ENCODE results near the gene DAP. TPM values are rescaled to one million over a fixed set of nuclear protein-coding genes. Genes with fewer than 3 reads are reported as not detected.

Gene DAP
- total RNA-seq, 1 donor from 2014 or later, result 235 TPM

- Mint-ChIP-seq H3K9me3 (ENCODE audit: low read depth) (no peaks in the 10 kb centered on the region), H3K36me3 (ENCODE audit: low read depth) (peaks cover 4% of the 10 kb centered on the region), H3K4me1 (ENCODE audit: low read depth) (peaks cover 4% of the 10 kb centered on the region), H3K27me3 (ENCODE audit: low read depth) (no peaks in the 10 kb centered on the region), H3K27ac (ENCODE audit: unreplicated experiment) (no peak overlapping the region), H3K4me3 (ENCODE audit: unreplicated experiment) (no peak overlapping the region)
- DNase-seq (ENCODE audit: low spot score), result no peak
- no peak for TF ChIP-seq CTCF (IDR thresholded peaks at IDR 0.05)
Measured at GRCh38 chr5:10635867-10636350, 125.1 kb downstream of the DAP start.

DNA sequence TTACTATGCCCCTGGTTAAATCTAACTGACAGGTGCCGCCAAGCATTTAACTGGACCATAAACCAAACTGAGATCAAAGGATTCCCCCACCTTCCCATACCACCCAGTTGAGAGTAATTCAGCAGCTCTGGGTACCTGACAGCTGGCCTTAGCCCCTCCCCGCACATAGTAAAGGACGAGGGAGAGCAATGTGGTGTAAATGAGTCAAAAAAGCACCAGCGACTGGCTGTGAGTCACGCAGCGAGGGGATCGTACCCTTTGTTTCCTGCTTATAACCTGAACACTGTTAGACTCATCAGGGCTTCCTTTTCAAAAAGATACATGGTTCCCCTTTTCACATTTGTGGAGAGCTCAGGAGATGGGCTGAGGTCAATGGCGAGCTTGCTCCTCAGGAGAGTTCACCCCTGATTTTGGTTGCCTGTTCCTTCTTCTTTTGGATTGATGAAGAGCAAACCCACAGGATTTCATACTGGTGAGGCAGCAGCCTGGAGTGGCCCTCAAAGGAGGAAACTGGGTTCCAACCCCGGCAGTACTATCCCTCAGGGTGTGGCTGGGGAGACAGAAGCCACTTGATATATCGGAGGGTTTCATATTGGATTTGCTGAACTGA lies 125.7 kb downstream of the DAP start:
- Mint-ChIP-seq H3K4me1 (ENCODE audit: low read depth) (peaks cover 4% of the 10 kb centered on the region), H3K9me3 (ENCODE audit: low read depth) (no peaks in the 10 kb centered on the region), H3K4me3 (ENCODE audit: unreplicated experiment) (no peak overlapping the region), H3K36me3 (ENCODE audit: low read depth) (peaks cover 4% of the 10 kb centered on the region), H3K27me3 (ENCODE audit: low read depth) (no peaks in the 10 kb centered on the region), H3K27ac (ENCODE audit: unreplicated experiment) (no peak overlapping the region)
- no peak for TF ChIP-seq CTCF (IDR thresholded peaks at IDR 0.05)
- DNase-seq (ENCODE audit: low spot score), result no peak

GRCh38 chr5:10634562-10634961 lies 126.5 kb downstream of the DAP start:
- peaks cover 2% of the 10 kb centered on the region for H3K27me3 Mint-ChIP-seq (ENCODE audit: low read depth)
- no peak for DNase-seq (ENCODE audit: low spot score)
- TF ChIP-seq CTCF (IDR thresholded peaks at IDR 0.05), result no peak
- H3K4me1 Mint-ChIP-seq (ENCODE audit: low read depth), result peaks cover 4% of the 10 kb centered on the region
- H3K36me3 Mint-ChIP-seq (ENCODE audit: low read depth), result peaks cover 5% of the 10 kb centered on the region
- no peak overlapping the region for H3K4me3 Mint-ChIP-seq (ENCODE audit: unreplicated experiment)
- H3K9me3 Mint-ChIP-seq (ENCODE audit: low read depth), result no peaks in the 10 kb centered on the region
- no peak overlapping the region for H3K27ac Mint-ChIP-seq (ENCODE audit: unreplicated experiment)

- no peak overlapping the region for H3K4me3 Mint-ChIP-seq (ENCODE audit: unreplicated experiment)
- H3K9me3 Mint-ChIP-seq (ENCODE audit: low read depth), result no peaks in the 10 kb centered on the region
- H3K36me3 Mint-ChIP-seq (ENCODE audit: low read depth), result peaks cover 6% of the 10 kb centered on the region
- H3K27ac Mint-ChIP-seq (ENCODE audit: unreplicated experiment), result no peak overlapping the region
- peaks cover 4% of the 10 kb centered on the region for H3K4me1 Mint-ChIP-seq (ENCODE audit: low read depth)
- no peak for TF ChIP-seq CTCF (IDR thresholded peaks at IDR 0.05)
- DNase-seq (ENCODE audit: low spot score), result no peak
- peaks cover 3% of the 10 kb centered on the region for H3K27me3 Mint-ChIP-seq (ENCODE audit: low read depth)
Measured at GRCh38 chr5:10634050-10634449, 127.0 kb downstream of the DAP start.

DNA sequence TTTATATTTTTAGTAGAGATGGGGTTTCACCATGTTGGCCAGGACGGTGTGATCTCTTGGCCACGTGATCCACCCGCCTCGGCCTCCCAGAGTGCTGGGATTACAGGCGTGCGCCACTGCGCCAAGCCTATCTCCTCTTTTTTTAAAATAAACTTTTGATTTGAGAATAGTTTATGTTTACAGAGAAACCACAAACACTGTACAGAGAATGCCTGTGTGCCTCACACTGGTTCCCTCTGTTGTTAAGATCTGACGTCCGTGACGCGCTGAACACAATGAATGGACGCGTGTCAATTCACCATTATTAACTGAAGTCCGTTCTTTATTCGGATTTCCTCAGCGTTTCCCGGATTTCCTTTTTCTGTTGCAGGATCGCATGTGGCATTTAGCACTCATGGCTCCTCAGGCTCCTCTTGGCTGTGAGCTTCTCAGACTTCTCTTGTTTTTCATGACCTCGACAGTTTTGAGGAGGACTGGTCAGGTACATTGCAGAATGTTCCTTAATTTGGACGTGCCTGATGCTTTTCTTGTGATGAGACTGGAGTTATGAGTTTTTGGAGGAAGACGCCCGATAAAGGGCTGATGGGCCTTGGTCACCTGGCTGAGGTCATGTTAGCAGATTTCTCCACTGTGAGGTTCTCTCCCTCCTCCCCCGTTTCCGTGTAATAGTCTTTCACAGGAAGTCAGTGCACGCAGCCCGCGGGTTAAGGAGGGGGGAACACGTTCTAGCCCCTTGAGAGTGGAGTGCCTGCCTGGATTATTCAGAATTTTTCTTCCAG lies 127.6 kb downstream of the DAP start:
- Mint-ChIP-seq H3K4me1 (ENCODE audit: low read depth) (peaks cover 4% of the 10 kb centered on the region), H3K27me3 (ENCODE audit: low read depth) (peaks cover 3% of the 10 kb centered on the region), H3K4me3 (ENCODE audit: unreplicated experiment) (no peak overlapping the region), H3K9me3 (ENCODE audit: low read depth) (no peaks in the 10 kb centered on the region), H3K27ac (ENCODE audit: unreplicated experiment) (no peak overlapping the region), H3K36me3 (ENCODE audit: low read depth) (peaks cover 4% of the 10 kb centered on the region)
- DNase-seq (ENCODE audit: low spot score), result no peak
- no peak for TF ChIP-seq CTCF (IDR thresholded peaks at IDR 0.05)
